KOPT-K1 (cell line): ENCODE results near the gene C4orf17.
"Not testable (repeated sequence)": the region's sequence is repeated elsewhere in the genome, so short reads cannot be mapped to it uniquely, and the experiment has no call there.

Experiments
- H3K27ac ChIP-seq: fragments of 200-600 bp; sonication (generic); 2 replicates; pipeline ENCODE4 v1.5.1; 2016; ENCODE audit warnings: antibody characterized with exemption, mild to moderate bottlenecking, low read depth, low read length; ENCODE audit not compliant: poor library complexity, severe bottlenecking
- H3K36me3 ChIP-seq: fragments of 200-600 bp; sonication (generic); 2 replicates; pipeline ENCODE4 v1.5.1; 2017; ENCODE audit warnings: antibody characterized with exemption, mild to moderate bottlenecking, low read length, moderate library complexity; ENCODE audit not compliant: insufficient read depth
- H3K9me3 ChIP-seq: fragments of 200-600 bp; sonication (generic); 2 replicates; pipeline ENCODE4 v1.5.1; 2017; ENCODE audit warnings: antibody characterized with exemption, low read length, mild to moderate bottlenecking; ENCODE audit not compliant: insufficient read depth, poor library complexity, severe bottlenecking

The C4orf17 gene

GRCh38 chr4:99507349-99507748 lies 3.5 kb upstream of the C4orf17 start:
- Histone ChIP-seq H3K27ac (peak overlapping the region; percentile 9), H3K36me3 (no peaks in the 10 kb centered on the region), H3K9me3 (no peaks in the 10 kb centered on the region)

DNA sequence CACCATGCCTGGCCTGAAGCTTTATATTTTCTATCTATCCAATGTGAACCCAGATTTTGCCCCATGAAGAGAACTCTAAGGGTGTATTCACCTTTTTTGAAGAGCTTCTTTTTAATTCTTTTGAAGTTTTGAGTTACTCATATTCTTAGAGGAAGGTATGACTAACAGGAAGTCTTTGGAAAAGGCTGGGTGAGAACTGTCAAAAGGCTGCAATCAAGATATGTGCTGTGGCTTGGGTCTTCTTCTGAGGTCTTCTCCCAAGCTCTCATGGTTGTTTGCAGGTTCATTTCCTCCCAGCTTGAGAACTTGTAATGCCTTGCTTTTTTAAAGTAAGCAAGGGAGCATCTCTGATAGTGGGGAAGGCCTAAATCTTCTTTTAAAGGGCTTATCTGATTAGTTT lies 3.1 kb upstream of the C4orf17 start:
- Histone ChIP-seq H3K9me3 (no peaks in the 10 kb centered on the region), H3K36me3 (no peaks in the 10 kb centered on the region), H3K27ac (peak overlapping the region; percentile 36)

- Histone ChIP-seq H3K27ac (no peak overlapping the region), H3K9me3 (no peaks in the 10 kb centered on the region), H3K36me3 (no peaks in the 10 kb centered on the region)
Measured at GRCh38 chr4:99518601-99519295, 7.9 kb downstream of the C4orf17 start.

GRCh38 chr4:99529228-99529627 lies 18.4 kb downstream of the C4orf17 start:
- H3K36me3 ChIP-seq: no peaks in the 10 kb centered on the region
- H3K9me3 ChIP-seq: no peaks in the 10 kb centered on the region
- no peak overlapping the region for H3K27ac ChIP-seq

- no peak overlapping the region for H3K27ac ChIP-seq
- H3K9me3 ChIP-seq: no peaks in the 10 kb centered on the region
Measured at GRCh38 chr4:99529956-99530355, 19.1 kb downstream of the C4orf17 start.

GRCh38 chr4:99534699-99535098 lies 23.9 kb downstream of the C4orf17 start:
- not testable (repeated sequence) for H3K36me3 ChIP-seq, H3K9me3 ChIP-seq, H3K27ac ChIP-seq

More at GRCh38 chr4:99529956-99530355, 19.1 kb downstream of the C4orf17 start:
- H3K36me3 ChIP-seq: no peaks in the 10 kb centered on the region

DNA sequence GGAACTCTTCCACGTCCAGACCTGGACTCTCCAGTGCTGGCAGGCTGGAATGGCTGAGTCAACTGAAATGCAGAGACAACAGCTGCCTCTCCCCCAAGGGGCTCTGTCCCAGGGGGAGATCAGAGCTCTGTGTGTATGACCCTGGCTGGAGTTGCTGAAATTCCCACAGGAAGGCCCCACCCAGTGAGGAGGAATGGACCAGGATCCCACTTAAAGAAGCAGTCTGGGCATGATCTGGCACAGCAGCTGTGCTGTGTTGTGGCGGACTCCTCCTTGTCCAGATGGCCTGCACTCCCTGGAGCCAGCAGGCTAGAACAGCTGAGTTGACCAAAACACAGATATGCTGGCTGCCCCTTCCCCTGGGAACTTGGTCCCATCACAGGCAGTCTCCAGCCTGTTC lies 25.4 kb downstream of the C4orf17 start:
- H3K9me3 ChIP-seq: no peaks in the 10 kb centered on the region

DNA sequence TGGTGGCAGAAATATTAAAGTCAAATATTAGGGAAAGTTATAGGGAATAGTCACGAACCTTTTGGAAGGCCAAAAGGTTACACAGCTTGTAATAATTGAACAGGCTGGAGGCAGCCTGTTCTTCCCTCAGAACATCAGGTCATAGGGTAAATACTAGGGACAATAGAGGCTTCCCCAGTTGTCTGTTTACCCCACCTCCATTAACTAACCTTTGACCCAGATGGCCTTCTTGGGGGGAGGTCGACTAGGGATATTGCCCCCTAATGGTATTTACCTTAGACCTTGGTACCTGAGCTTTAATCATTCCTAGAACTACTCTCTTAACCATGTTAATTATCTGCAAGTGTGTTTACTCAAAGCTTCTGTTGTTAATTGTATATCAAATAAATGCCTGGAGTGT lies 26.0 kb downstream of the C4orf17 start:
- Histone ChIP-seq H3K9me3 (no peaks in the 10 kb centered on the region), H3K27ac (no peak overlapping the region), H3K36me3 (no peaks in the 10 kb centered on the region)

More for the DNA sequence above, 25.4 kb downstream of the C4orf17 start:
- Histone ChIP-seq H3K27ac (no peak overlapping the region), H3K36me3 (no peaks in the 10 kb centered on the region)

DNA sequence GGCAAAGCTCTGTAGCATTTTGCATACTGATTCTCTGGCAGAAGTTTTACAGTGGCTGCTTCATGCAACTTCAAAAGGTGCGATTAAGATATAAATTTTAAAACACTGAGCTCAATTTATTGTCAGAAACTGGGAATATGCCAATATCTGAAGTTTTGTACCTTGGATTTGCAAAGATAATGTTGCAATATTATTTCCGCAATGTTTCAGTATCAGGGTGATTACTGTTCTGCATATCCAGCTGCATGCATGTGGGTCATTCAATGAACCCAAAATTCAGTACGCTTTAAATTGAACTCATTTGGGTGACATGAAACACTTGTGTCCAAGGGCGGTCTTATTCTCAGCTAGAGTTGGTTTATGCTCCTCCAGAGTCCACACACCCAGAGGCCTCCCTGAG lies 26.9 kb downstream of the C4orf17 start:
- Histone ChIP-seq H3K27ac (no peak overlapping the region), H3K36me3 (no peaks in the 10 kb centered on the region), H3K9me3 (no peaks in the 10 kb centered on the region)

GRCh38 chr4:99540277-99540939 lies 29.6 kb downstream of the C4orf17 start:
- Histone ChIP-seq H3K9me3 (no peaks in the 10 kb centered on the region), H3K36me3 (no peaks in the 10 kb centered on the region), H3K27ac (no peak overlapping the region)

- Histone ChIP-seq H3K27ac (no peak overlapping the region), H3K9me3 (no peaks in the 10 kb centered on the region), H3K36me3 (no peaks in the 10 kb centered on the region)
Measured at GRCh38 chr4:99552872-99553271, 42.1 kb downstream of the C4orf17 start.

- peak within 1 kb of the TSS; percentile 86 for H3K27ac ChIP-seq
- no peaks in the 10 kb centered on the region for H3K36me3 ChIP-seq
- no peaks in the 10 kb centered on the region for H3K9me3 ChIP-seq
Measured at GRCh38 chr4:99563310-99564186, 52.7 kb downstream of the C4orf17 start, which contains the start of gene TRMT10A. Gene TRMT10A, minus strand, starts transcription at chr4:99564039. Its CDS starts 4,701 bp downstream, at chr4:99559338.

DNA sequence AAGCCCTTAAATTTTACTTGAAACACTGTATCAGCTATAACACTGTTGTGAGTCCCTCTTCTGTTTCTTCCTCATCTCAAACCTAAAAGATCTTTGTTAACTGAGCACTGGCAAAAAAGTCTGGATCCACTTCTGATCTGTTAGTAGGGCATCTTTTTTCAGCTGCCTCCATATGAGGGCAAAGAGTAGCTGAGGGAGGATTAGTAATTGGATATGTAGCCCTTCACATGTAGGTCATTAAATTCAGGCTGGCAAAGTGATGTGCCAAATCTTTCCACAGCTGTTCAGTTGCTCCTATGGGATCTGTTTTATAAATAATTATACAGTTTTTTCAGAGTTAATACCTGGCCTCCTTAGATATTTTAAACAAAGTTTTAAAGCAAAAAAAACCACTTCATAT lies 54.1 kb downstream of the C4orf17 start:
- Histone ChIP-seq H3K36me3 (no peaks in the 10 kb centered on the region), H3K9me3 (no peaks in the 10 kb centered on the region), H3K27ac (no peak overlapping the region)

- Histone ChIP-seq H3K9me3 (no peaks in the 10 kb centered on the region), H3K27ac (no peak overlapping the region), H3K36me3 (no peaks in the 10 kb centered on the region)
Measured at GRCh38 chr4:99571883-99572282, 61.1 kb downstream of the C4orf17 start.

- Histone ChIP-seq H3K9me3 (no peaks in the 10 kb centered on the region), H3K36me3 (no peaks in the 10 kb centered on the region), H3K27ac (no peak overlapping the region)
Measured at GRCh38 chr4:99572527-99573240, 61.9 kb downstream of the C4orf17 start.
